GM20431 (cell line): ENCODE measurements around the gene LRCH3.

ENCODE experiments used
- in situ Hi-C: fragments of 300-500 bp; cut with MseI, MboI; formaldehyde crosslinking; loops from one replicate; pipeline ENCODE4 v1.15.0; 2020; ENCODE audit warnings: low sequenced_read_pairs; ENCODE audit not compliant: unreplicated experiment

LRCH3 gene

GRCh38 chr3:197791113-197791891 is at the start of gene LRCH3:
Gene LRCH3 (plus strand): TSS chr3:197791254. CDS start chr3:197791279, 25 bp downstream.
- in situ Hi-C loops: no loop called here

- in situ Hi-C loops: no loop called here
Measured at GRCh38 chr3:197742787-197743186, 48.3 kb upstream of the LRCH3 start.

GRCh38 chr3:197746209-197746608 is 44.8 kb upstream of the LRCH3 start:
- in situ Hi-C loops: no loop called here

GRCh38 chr3:197746801-197747237 is 44.2 kb upstream of the LRCH3 start:
- in situ Hi-C loops: no loop called here

GRCh38 chr3:197748597-197749314 is 42.3 kb upstream of the LRCH3 start:
- in situ Hi-C loops: no loop called here

GRCh38 chr3:197749315-197749600 is 41.8 kb upstream of the LRCH3 start:
- in situ Hi-C loops: no loop called here

- in situ Hi-C loops: no loop called here
Measured at GRCh38 chr3:197749601-197750395, 41.3 kb upstream of the LRCH3 start, which contains the start of gene FYTTD1. Gene FYTTD1 (plus strand): TSS chr3:197749883. CDS start chr3:197749972, 89 bp downstream.

GRCh38 chr3:197750396-197750831 is 40.6 kb upstream of the LRCH3 start:
- in situ Hi-C loops: no loop called here

- in situ Hi-C loops: no loop called here
Measured at GRCh38 chr3:197750858-197751737, 40.0 kb upstream of the LRCH3 start.

GRCh38 chr3:197752107-197752506 is 38.9 kb upstream of the LRCH3 start:
- in situ Hi-C loops: no loop called here

GRCh38 chr3:197753263-197753662 is 37.8 kb upstream of the LRCH3 start:
- in situ Hi-C loops: no loop called here

- in situ Hi-C loops: no loop called here
Measured at GRCh38 chr3:197756704-197757103, 34.4 kb upstream of the LRCH3 start.

GRCh38 chr3:197758512-197758911 is 32.5 kb upstream of the LRCH3 start:
- in situ Hi-C loops: no loop called here

GRCh38 chr3:197761784-197762183 is 29.3 kb upstream of the LRCH3 start:
- in situ Hi-C loops: no loop called here

- in situ Hi-C loops: no loop called here
Measured at GRCh38 chr3:197775317-197775716, 15.7 kb upstream of the LRCH3 start.

GRCh38 chr3:197782230-197782629 is 8.8 kb upstream of the LRCH3 start:
- in situ Hi-C loops: no loop called here

- in situ Hi-C loops: no loop called here
Measured at GRCh38 chr3:197784019-197784585, 7.0 kb upstream of the LRCH3 start.

- in situ Hi-C loops: no loop called here
Measured at GRCh38 chr3:197787412-197787811, 3.6 kb upstream of the LRCH3 start.

GRCh38 chr3:197789309-197789708 is 1.7 kb upstream of the LRCH3 start:
- in situ Hi-C loops: no loop called here
